Pons (tissue), 1 donor: Measurements from ENCODE around the gene TENT4B.

Experiments
- DNase-seq: peaks from one replicate; pipeline ENCODE4 v3.0.0-alpha.2; 2016; ENCODE audit warnings: low spot score

Gene TENT4B

GRCh38 chr16:50257876-50258275 is 104.8 kb downstream of the TENT4B start:
- no peak for DNase-seq

- DNase-seq = no peak
Observed at GRCh38 chr16:50259334-50260205, 106.5 kb downstream of the TENT4B start.

- DNase-seq = no peak
Observed at GRCh38 chr16:50260206-50261159, 107.4 kb downstream of the TENT4B start.

GRCh38 chr16:50261160-50261706 is 108.1 kb downstream of the TENT4B start:
- no peak for DNase-seq

GRCh38 chr16:50261707-50262235 is 108.7 kb downstream of the TENT4B start:
- no peak for DNase-seq

GRCh38 chr16:50263060-50263909 is 110.2 kb downstream of the TENT4B start:
- DNase-seq = no peak

- DNase-seq = no peak
Observed at GRCh38 chr16:50263940-50264929, 111.1 kb downstream of the TENT4B start.

- no peak for DNase-seq
Observed at GRCh38 chr16:50265260-50265659, 112.2 kb downstream of the TENT4B start.

GRCh38 chr16:50265716-50266336 is 112.7 kb downstream of the TENT4B start:
- DNase-seq = no peak

GRCh38 chr16:50266337-50267091 is 113.4 kb downstream of the TENT4B start, which contains the start of gene ADCY7:
Gene ADCY7, plus strand, starts transcription at chr16:50266551. Its CDS starts 21,629 bp downstream, at chr16:50288180.
- DNase-seq = no peak

GRCh38 chr16:50267151-50267631 is 114.1 kb downstream of the TENT4B start:
- no peak for DNase-seq

GRCh38 chr16:50267651-50268050 is 114.5 kb downstream of the TENT4B start:
- no peak for DNase-seq

- DNase-seq = no peak
Observed at GRCh38 chr16:50268352-50268751, 115.2 kb downstream of the TENT4B start.

- DNase-seq = no peak
Observed at GRCh38 chr16:50269061-50269705, 116.1 kb downstream of the TENT4B start.

GRCh38 chr16:50269769-50270509 is 116.8 kb downstream of the TENT4B start:
- DNase-seq = no peak

GRCh38 chr16:50270510-50271147 is 117.5 kb downstream of the TENT4B start:
- no peak for DNase-seq
